Progenitor cell of endocrine pancreas (in vitro differentiated cells): Measurements from ENCODE around the gene GABRB1. TPM values are rescaled to one million over a fixed set of nuclear protein-coding genes. Genes with fewer than 3 reads are reported as not detected.

Experiments
- DNase-seq: peaks from one replicate; pipeline ENCODE4 v3.0.0; 2021; ENCODE audit warnings: low spot score; ENCODE audit not compliant: unreplicated experiment
- H3K27ac Mint-ChIP-seq: 2 replicates; pipeline ENCODE4 v1.8.0; 2021; ENCODE audit warnings: mild to moderate bottlenecking, moderate library complexity, mixed read lengths
- H3K27me3 Mint-ChIP-seq: 2 replicates; pipeline ENCODE4 v1.8.0; 2021; ENCODE audit warnings: mixed read lengths
- H3K36me3 Mint-ChIP-seq: 2 replicates; pipeline ENCODE4 v1.8.0; 2022; ENCODE audit warnings: mixed read lengths; ENCODE audit not compliant: insufficient read depth
- H3K4me1 Mint-ChIP-seq: 2 replicates; pipeline ENCODE4 v1.8.0; 2021; ENCODE audit warnings: low read depth, mixed read lengths
- H3K4me3 Mint-ChIP-seq: 2 replicates; pipeline ENCODE4 v1.8.0; 2021; ENCODE audit warnings: low read depth, mild to moderate bottlenecking, moderate library complexity, mixed read lengths
- H3K9me3 Mint-ChIP-seq: 2 replicates; pipeline ENCODE4 v1.8.0; 2021; ENCODE audit warnings: low read depth, mixed read lengths
- total RNA-seq: library from RNA; stranded (reverse); gene quantifications from 2 replicates; pipeline ENCODE4 v1.2.1, GENCODE V29; 2021
- TF ChIP-seq, protein P1 (sequence below): fragments of 200-600 bp; sonication (generic); IDR thresholded peaks from one replicate; pipeline ENCODE4 v1.5.0; 2021; ENCODE audit warnings: antibody characterized with exemption, mild to moderate bottlenecking; ENCODE audit not compliant: unreplicated experiment

The GABRB1 gene
- total RNA-seq, 1 donor from 2014 or later = 1.2 TPM

DNA sequence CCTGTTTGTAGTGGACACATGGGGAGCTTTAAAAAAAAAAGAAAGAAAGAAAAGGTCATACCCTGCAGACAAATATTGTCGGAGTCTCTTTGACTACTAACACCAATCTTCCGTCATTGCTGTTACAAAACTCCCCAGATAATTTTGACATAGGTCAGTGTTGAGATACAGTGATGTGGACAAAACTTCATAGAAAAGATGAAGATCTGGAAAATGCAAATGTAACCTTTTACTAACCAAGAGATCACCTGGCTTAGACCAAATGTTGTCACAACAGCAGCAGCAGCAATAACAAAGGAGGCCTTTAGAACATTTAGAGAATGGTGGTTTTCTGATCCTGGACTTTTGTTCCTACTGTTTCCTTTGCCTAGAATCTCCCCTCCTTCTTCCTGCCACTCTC, 440.2 kb downstream of the GABRB1 start:
- DNase-seq = no peak
- no peaks in the 10 kb centered on the region for H3K27me3 Mint-ChIP-seq
- no peak overlapping the region for H3K4me3 Mint-ChIP-seq
- H3K27ac Mint-ChIP-seq = peak overlapping the region; percentile 85
- peaks cover 29% of the 10 kb centered on the region for H3K4me1 Mint-ChIP-seq
- no peaks in the 10 kb centered on the region for H3K9me3 Mint-ChIP-seq
- TF ChIP-seq, protein P1, sequence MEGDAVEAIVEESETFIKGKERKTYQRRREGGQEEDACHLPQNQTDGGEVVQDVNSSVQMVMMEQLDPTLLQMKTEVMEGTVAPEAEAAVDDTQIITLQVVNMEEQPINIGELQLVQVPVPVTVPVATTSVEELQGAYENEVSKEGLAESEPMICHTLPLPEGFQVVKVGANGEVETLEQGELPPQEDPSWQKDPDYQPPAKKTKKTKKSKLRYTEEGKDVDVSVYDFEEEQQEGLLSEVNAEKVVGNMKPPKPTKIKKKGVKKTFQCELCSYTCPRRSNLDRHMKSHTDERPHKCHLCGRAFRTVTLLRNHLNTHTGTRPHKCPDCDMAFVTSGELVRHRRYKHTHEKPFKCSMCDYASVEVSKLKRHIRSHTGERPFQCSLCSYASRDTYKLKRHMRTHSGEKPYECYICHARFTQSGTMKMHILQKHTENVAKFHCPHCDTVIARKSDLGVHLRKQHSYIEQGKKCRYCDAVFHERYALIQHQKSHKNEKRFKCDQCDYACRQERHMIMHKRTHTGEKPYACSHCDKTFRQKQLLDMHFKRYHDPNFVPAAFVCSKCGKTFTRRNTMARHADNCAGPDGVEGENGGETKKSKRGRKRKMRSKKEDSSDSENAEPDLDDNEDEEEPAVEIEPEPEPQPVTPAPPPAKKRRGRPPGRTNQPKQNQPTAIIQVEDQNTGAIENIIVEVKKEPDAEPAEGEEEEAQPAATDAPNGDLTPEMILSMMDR = no peak
- H3K36me3 Mint-ChIP-seq = no peaks in the 10 kb centered on the region

GRCh38 chr4:47473141-47473750, 441.9 kb downstream of the GABRB1 start:
- H3K4me1 Mint-ChIP-seq = peaks cover 27% of the 10 kb centered on the region
- no peaks in the 10 kb centered on the region for H3K9me3 Mint-ChIP-seq
- TF ChIP-seq, protein P1 = no peak
- no peak overlapping the region for H3K4me3 Mint-ChIP-seq
- no peaks in the 10 kb centered on the region for H3K27me3 Mint-ChIP-seq
- no peak for DNase-seq
- no peaks in the 10 kb centered on the region for H3K36me3 Mint-ChIP-seq
- no peak overlapping the region for H3K27ac Mint-ChIP-seq

GRCh38 chr4:47474799-47475198, 443.4 kb downstream of the GABRB1 start:
- no peak overlapping the region for H3K27ac Mint-ChIP-seq
- H3K36me3 Mint-ChIP-seq = no peaks in the 10 kb centered on the region

GRCh38 chr4:47475411-47475810, 444.0 kb downstream of the GABRB1 start:
- no peaks in the 10 kb centered on the region for H3K9me3 Mint-ChIP-seq
- no peak overlapping the region for H3K4me3 Mint-ChIP-seq
- DNase-seq = no peak
- H3K27ac Mint-ChIP-seq = no peak overlapping the region
- TF ChIP-seq, protein P1 = no peak
- peaks cover 21% of the 10 kb centered on the region for H3K4me1 Mint-ChIP-seq
- no peaks in the 10 kb centered on the region for H3K36me3 Mint-ChIP-seq
- no peaks in the 10 kb centered on the region for H3K27me3 Mint-ChIP-seq

More at GRCh38 chr4:47474799-47475198, 443.4 kb downstream of the GABRB1 start:
- peaks cover 23% of the 10 kb centered on the region for H3K4me1 Mint-ChIP-seq
- no peaks in the 10 kb centered on the region for H3K9me3 Mint-ChIP-seq
- no peak for DNase-seq
- TF ChIP-seq, protein P1 = no peak
- no peak overlapping the region for H3K4me3 Mint-ChIP-seq
- no peaks in the 10 kb centered on the region for H3K27me3 Mint-ChIP-seq

Other genes starting within 250 kb of the GABRB1 start
- not detected in 2 replicates for gene COX7B2, start 122.3 kb upstream of the GABRB1 start, total RNA-seq
- not detected in 2 replicates for gene GABRA4, start 38.0 kb upstream of the GABRB1 start, total RNA-seq